Measurements from ENCODE around the gene CYP2A13. TPM values are rescaled to one million over a fixed set of nuclear protein-coding genes. Genes with fewer than 3 reads are reported as not detected.

Gene CYP2A13
- total RNA-seq, 4 donors from 2014 or later = not detected

DNA sequence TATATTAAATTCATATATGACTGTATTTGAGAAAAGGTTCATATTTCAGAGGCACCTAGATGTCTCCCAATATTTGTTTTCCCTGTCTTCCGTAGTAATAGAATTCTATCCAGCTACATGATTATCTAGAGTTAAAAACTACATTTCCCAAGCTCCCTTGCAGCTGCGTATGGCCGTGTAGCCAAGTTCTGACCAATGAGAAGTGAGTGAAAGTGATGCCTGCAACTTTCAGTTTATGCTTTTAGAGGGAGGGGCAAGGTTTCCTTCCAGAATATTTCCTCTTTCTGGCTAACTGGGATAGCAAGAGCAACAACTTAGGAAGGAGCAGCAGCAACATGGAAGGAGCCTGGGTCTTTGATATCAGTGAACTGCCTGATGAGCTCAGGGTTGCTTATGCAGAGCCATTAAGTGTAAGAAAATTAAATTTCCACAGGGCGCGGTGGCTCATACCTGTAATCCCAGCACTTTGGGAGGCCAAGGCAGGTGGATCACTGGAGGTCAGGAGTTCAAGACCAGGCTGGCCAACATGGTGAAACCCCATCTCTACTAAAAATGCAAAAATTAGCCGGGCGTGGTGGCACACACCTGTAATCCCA, 23.2 kb upstream of the CYP2A13 start:
- intact Hi-C loops (cut with DNase I; ENCODE audit: low total_unique reads) = no loop called here
- ATAC-seq (no peak), DNase-seq (no peak)
- no peaks in the 10 kb centered on the region for H3K4me1 ChIP-seq
- TF ChIP-seq, protein P1, sequence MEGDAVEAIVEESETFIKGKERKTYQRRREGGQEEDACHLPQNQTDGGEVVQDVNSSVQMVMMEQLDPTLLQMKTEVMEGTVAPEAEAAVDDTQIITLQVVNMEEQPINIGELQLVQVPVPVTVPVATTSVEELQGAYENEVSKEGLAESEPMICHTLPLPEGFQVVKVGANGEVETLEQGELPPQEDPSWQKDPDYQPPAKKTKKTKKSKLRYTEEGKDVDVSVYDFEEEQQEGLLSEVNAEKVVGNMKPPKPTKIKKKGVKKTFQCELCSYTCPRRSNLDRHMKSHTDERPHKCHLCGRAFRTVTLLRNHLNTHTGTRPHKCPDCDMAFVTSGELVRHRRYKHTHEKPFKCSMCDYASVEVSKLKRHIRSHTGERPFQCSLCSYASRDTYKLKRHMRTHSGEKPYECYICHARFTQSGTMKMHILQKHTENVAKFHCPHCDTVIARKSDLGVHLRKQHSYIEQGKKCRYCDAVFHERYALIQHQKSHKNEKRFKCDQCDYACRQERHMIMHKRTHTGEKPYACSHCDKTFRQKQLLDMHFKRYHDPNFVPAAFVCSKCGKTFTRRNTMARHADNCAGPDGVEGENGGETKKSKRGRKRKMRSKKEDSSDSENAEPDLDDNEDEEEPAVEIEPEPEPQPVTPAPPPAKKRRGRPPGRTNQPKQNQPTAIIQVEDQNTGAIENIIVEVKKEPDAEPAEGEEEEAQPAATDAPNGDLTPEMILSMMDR (IDR thresholded peaks at IDR 0.05 in 4 of 5, conservative IDR thresholded peaks at IDR 0.05 in 1 of 5) = no peak
- no peak for TF ChIP-seq POLR2A (IDR thresholded peaks at IDR 0.05)
- in situ Hi-C loops (cut with MboI; ENCODE audit: low sequenced_read_pairs in 4 of 4) = no loop called here
- peaks cover 0 to 3% (median 0%) of the 10 kb centered on the region in 3 donors for H3K27me3 ChIP-seq
- H3K27ac ChIP-seq = no peak overlapping the region
- H3K9me3 ChIP-seq = no peaks in the 10 kb centered on the region
- H3K36me3 ChIP-seq = no peaks in the 10 kb centered on the region
- H3K4me3 ChIP-seq = no peak overlapping the region

- DNase-seq = no peak
- H3K27ac ChIP-seq = no peak overlapping the region
- intact Hi-C loops (cut with DNase I; ENCODE audit: low total_unique reads) = no loop called here
- in situ Hi-C loops (cut with MboI; ENCODE audit: low sequenced_read_pairs in 4 of 4) = no loop called here
- no peaks in the 10 kb centered on the region for H3K36me3 ChIP-seq
- TF ChIP-seq, protein P1 (IDR thresholded peaks at IDR 0.05 in 4 of 5, conservative IDR thresholded peaks at IDR 0.05 in 1 of 5) = no peak
- no peak for TF ChIP-seq POLR2A (IDR thresholded peaks at IDR 0.05)
- no peaks in the 10 kb centered on the region for H3K9me3 ChIP-seq
- H3K4me1 ChIP-seq = no peaks in the 10 kb centered on the region
- no peaks in the 10 kb centered on the region for H3K27me3 ChIP-seq
- H3K4me3 ChIP-seq = no peak overlapping the region
- no peak for ATAC-seq
These were observed 12.0 kb upstream of the CYP2A13 start for GRCh38 chr19:41076286-41076685.

GRCh38 chr19:41083516-41083915, 4.7 kb upstream of the CYP2A13 start:
- Histone ChIP-seq H3K4me1 (no peaks in the 10 kb centered on the region), H3K27ac (no peak overlapping the region), H3K9me3 (no peaks in the 10 kb centered on the region), H3K27me3 (peaks cover 0 to 3% (median 0%) of the 10 kb centered on the region in 3 donors), H3K36me3 (no peaks in the 10 kb centered on the region), H3K4me3 (no peak overlapping the region)
- DNase-seq (no peak), ATAC-seq (no peak)
- no peak for TF ChIP-seq POLR2A (IDR thresholded peaks at IDR 0.05)
- TF ChIP-seq, protein P1 (IDR thresholded peaks at IDR 0.05 in 4 of 5, conservative IDR thresholded peaks at IDR 0.05 in 1 of 5) = no peak
- in situ Hi-C loops (cut with MboI; ENCODE audit: low sequenced_read_pairs in 4 of 4) = no loop called here
- intact Hi-C loops (cut with DNase I; ENCODE audit: low total_unique reads) = no loop called here

DNA sequence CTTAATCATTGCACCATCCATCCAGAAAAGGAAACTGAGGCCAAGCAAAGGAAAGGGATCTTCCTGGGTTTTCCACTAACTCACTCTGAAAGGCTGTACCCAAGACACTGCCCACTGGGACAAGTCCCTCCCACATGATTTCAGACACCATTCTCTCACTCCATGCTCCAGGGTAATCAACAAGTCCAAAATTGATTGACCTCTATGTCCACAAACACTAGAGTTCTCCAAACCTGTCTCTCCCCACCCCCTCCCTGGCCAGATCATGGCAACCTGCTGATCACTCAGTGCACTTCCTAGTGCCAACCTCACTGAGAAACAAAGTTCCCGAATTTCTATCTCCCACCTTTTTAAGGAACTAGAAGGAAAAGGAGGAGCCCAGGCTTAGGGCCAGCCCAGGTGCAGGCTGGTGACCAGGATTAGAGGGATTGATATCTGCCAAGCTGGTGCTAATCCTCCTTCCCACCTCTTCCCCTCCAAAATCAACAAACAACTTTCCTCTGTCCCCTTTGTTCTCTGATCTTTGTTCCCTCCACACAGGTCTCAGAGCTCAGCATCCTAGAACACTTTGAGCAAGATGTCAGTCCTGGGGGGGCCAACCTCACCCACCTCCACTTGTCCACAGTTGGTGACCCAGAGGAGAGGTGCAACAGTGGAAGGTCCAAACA, 2.4 kb upstream of the CYP2A13 start:
- Histone ChIP-seq H3K36me3 (no peaks in the 10 kb centered on the region), H3K27ac (no peak overlapping the region), H3K4me1 (no peaks in the 10 kb centered on the region), H3K4me3 (no peak overlapping the region), H3K27me3 (peaks cover 5 to 15% (median 11%) of the 10 kb centered on the region in 3 donors), H3K9me3 (no peaks in the 10 kb centered on the region)
- in situ Hi-C loops (cut with MboI; ENCODE audit: low sequenced_read_pairs in 4 of 4) = no loop called here
- intact Hi-C loops (cut with DNase I; ENCODE audit: low total_unique reads) = no loop called here
- no peak for TF ChIP-seq POLR2A (IDR thresholded peaks at IDR 0.05)
- TF ChIP-seq, protein P1 (IDR thresholded peaks at IDR 0.05 in 4 of 5, conservative IDR thresholded peaks at IDR 0.05 in 1 of 5) = no peak
- no peak for DNase-seq
- no peak for ATAC-seq
